Epithelial cell of proximal tubule (primary cell): Measurements from ENCODE around the gene USP34. TPM values are rescaled to one million over a fixed set of nuclear protein-coding genes. Genes with fewer than 3 reads are reported as not detected.
"Not testable (repeated sequence)": the region's sequence is repeated elsewhere in the genome, so short reads cannot be mapped to it uniquely, and the experiment has no call there.

Source experiments
- DNase-seq: peaks from one replicate; pipeline ENCODE4 v3.0.0-alpha.2; 2011; ENCODE audit warnings: low read depth
- H3K4me3 ChIP-seq: 2 replicates; pipeline ENCODE4 v1.5.1; 2011; ENCODE audit warnings: low read depth, mild to moderate bottlenecking, low read length
- total RNA-seq: library from RNA; depleted of rRNA; stranded (reverse); fragments of >200 nt; gene quantifications from 2 replicates; pipeline ENCODE4 v1.2.3, GENCODE V29; 2015
- TF ChIP-seq, protein P1 (sequence below): conservative IDR thresholded peaks from 2 replicates; pipeline ENCODE4 v1.5.1; 2012; ENCODE audit warnings: low read depth, mild to moderate bottlenecking, low read length

USP34 gene
- total RNA-seq, 1 donor from 2014 or later = 54.1 TPM

GRCh38 chr2:61220768-61221167 is 250.1 kb downstream of the USP34 start:
- TF ChIP-seq, protein P1, sequence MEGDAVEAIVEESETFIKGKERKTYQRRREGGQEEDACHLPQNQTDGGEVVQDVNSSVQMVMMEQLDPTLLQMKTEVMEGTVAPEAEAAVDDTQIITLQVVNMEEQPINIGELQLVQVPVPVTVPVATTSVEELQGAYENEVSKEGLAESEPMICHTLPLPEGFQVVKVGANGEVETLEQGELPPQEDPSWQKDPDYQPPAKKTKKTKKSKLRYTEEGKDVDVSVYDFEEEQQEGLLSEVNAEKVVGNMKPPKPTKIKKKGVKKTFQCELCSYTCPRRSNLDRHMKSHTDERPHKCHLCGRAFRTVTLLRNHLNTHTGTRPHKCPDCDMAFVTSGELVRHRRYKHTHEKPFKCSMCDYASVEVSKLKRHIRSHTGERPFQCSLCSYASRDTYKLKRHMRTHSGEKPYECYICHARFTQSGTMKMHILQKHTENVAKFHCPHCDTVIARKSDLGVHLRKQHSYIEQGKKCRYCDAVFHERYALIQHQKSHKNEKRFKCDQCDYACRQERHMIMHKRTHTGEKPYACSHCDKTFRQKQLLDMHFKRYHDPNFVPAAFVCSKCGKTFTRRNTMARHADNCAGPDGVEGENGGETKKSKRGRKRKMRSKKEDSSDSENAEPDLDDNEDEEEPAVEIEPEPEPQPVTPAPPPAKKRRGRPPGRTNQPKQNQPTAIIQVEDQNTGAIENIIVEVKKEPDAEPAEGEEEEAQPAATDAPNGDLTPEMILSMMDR = no peak
- H3K4me3 ChIP-seq = no peak overlapping the region
- no peak for DNase-seq

GRCh38 chr2:61218817-61219170 is 252.1 kb downstream of the USP34 start:
- no peak for DNase-seq
- TF ChIP-seq, protein P1 = no peak
- H3K4me3 ChIP-seq = no peak overlapping the region

DNA sequence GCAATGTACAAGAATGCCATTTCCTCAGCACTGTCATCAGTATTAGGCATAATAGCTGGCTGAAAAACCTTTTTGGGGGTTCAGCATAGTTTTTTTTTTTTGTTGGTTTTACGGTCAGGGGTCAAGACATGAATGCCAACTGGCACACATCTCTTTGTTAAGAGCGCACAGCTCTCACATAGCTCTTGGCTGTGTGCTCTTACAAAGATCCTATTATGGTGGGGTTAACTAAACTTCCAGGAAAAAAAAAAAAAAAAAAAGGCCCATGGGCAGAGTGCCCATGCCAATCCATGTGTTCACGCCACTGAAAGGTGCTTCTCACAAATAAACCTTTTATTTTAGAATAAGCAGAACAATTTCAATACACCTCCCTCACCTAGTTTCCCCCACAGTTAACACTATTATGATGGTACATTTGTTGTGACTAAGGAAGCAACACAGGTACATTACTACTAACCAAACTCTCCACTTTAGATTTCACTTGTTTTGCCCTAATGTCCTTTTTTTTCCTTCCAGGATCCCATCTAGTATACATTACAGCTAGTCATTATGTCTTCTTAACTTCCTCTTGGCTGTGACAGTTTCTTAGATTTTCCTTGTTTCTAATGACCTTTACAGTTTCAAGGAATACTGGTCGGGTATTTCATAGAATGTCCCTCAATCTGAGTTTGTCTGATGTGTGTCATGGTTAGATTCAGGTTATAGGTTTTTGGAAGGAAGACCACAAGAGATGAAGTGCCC is 252.6 kb downstream of the USP34 start:
- H3K4me3 ChIP-seq = no peak overlapping the region
- DNase-seq = no peak
- TF ChIP-seq, protein P1 = no peak

DNA sequence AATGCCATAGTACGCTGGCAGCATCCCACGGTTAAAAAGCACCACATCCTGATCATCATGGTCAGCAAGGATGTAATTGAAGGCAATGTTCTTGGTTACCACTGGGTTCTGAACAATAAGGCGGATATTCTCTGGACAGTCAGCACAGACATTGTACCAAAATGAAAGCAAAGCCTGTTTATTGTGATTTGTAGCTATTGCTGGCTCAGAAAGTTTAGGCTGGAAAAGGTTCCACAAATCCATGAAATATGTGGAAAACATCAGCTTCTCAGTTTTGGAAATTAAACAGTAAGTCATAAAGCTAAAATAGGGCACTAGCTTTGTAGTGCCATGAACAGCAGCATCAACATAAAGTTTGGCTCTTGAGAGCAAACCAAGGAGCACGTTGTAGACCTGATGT is 256.7 kb downstream of the USP34 start:
- TF ChIP-seq, protein P1 = no peak
- no peak overlapping the region for H3K4me3 ChIP-seq
- no peak for DNase-seq

DNA sequence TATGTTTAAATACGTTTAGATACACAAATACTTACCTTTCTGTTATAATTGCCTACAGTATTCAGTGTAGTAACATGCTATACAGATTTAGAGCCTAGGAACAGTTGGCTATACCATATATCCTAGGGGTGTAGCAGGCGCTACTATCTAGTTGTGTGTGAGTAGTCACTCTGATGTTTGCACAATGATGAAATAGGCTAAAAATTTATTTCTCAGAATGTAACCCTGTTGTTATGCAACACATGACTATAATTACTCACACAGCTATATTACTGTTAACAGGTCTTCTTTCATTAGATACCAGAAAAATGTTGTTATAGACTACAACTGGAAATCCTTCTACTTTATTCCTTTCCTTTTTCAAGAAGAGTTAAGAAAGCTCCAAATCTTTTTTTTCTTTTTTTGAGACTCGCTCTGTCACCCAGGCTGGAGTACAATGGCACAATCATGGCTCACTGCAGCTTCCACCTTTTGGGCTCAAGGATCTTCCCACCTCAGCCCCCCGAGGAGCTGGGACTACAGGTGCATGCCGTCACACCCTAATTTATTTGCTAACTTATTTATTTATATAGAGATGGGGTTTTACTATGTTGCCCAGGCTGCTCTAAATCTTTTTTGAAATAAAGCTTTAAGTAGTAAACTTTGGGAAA is 260.4 kb downstream of the USP34 start:
- H3K4me3 ChIP-seq = no peak overlapping the region
- TF ChIP-seq, protein P1 = no peak
- DNase-seq = peak; percentile 7

- DNase-seq = no peak
- H3K4me3 ChIP-seq = no peak overlapping the region
- TF ChIP-seq, protein P1 = no peak
These were observed 265.8 kb downstream of the USP34 start for GRCh38 chr2:61205132-61205531.

DNA sequence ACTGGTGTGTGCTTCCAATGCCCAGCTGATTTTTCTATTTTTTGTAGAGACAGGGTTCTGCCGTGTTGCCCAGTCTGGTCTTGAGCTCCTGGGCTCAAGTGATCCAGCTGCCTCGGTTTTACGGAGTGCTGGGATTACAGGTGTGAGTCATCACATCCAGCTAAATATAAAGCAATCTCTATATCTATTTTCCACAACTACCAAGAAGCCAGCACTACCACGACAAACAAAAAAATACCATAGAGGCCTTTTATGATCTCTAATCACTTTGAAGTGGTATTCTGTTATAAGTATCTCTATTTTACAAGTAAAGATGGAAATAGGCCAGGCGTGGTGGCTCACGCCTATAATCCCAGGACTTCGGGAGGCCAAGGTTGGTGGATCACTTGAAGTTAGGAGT is 274.2 kb downstream of the USP34 start:
- DNase-seq = no peak

GRCh38 chr2:61194646-61195045 is 276.2 kb downstream of the USP34 start:
- H3K4me3 ChIP-seq, DNase-seq: not testable (repeated sequence)

More for the DNA sequence above, 274.2 kb downstream of the USP34 start:
- TF ChIP-seq, protein P1 = no peak
- H3K4me3 ChIP-seq = no peak overlapping the region
